AG10803 (cell line): Measurements from ENCODE around the gene HPN.
A peak's percentile ranks its signal among the peaks of the same experiment; 100 is the strongest.

Source experiments
- DNase-seq: peaks from one replicate; pipeline ENCODE4 v3.0.0; 2010; ENCODE audit warnings: low read depth
- H3K4me3 ChIP-seq: 2 replicates; pipeline ENCODE4 v1.5.1; 2011; ENCODE audit warnings: mild to moderate bottlenecking, low read length, control low read depth
- CTCF ChIP-seq: conservative IDR thresholded peaks from 2 replicates; pipeline ENCODE4 v1.5.1; 2011; ENCODE audit warnings: mild to moderate bottlenecking, low read length, control low read depth, inconsistent platforms

HPN gene

GRCh38 chr19:35029737-35030256 lies 11.7 kb upstream of the HPN start:
- no peak for TF ChIP-seq CTCF
- no peak for DNase-seq
- H3K4me3 ChIP-seq = peak overlapping the region; percentile 48

GRCh38 chr19:35030257-35031071 lies 11.1 kb upstream of the HPN start, which contains the start of gene SCN1B:
TSS of gene SCN1B (plus strand) at chr19:35030470. CDS start at chr19:35030821, 351 bp downstream.
- no peak for TF ChIP-seq CTCF
- peak; percentile 65 for DNase-seq
- peak within 1 kb of the TSS; percentile 61 for H3K4me3 ChIP-seq

- TF ChIP-seq CTCF = no peak
- DNase-seq = peak; percentile 9
- H3K4me3 ChIP-seq = peak overlapping the region; percentile 61
Observed at GRCh38 chr19:35031072-35031881, 10.2 kb upstream of the HPN start.

GRCh38 chr19:35032356-35032865 lies 9.1 kb upstream of the HPN start:
- no peak for TF ChIP-seq CTCF
- no peak overlapping the region for H3K4me3 ChIP-seq
- no peak for DNase-seq

- TF ChIP-seq CTCF = no peak
- H3K4me3 ChIP-seq = no peak overlapping the region
- no peak for DNase-seq
Observed at GRCh38 chr19:35033067-35034004, 8.2 kb upstream of the HPN start.

GRCh38 chr19:35034005-35034502 lies 7.5 kb upstream of the HPN start:
- no peak for DNase-seq
- no peak overlapping the region for H3K4me3 ChIP-seq
- no peak for TF ChIP-seq CTCF
